ENCODE results near the gene SAP130. TPM values are rescaled to one million over a fixed set of nuclear protein-coding genes. Genes with fewer than 3 reads are reported as not detected.

Gene SAP130
- total RNA-seq, 1 experiment from 2014 or later, result 45.6 TPM

DNA sequence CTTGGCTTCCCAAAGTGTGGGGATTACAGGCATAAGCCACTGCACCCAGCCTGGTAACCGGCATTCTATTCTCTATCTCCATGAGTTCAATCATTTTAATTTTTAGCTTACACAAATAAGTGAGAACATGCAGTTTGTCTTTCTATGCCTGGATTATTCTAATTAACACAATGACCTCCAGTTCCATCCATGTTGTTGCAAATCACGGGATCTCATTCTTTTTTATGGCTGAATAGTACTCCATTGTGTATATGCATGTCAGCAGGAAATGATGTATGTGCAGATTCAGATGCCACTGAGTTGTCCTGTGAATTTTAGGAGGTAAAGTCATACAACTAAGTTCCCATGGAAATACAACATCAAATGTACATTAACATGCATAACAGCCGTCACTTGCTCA, 117.4 kb downstream of the SAP130 start:
- H2AFZ ChIP-seq (ENCODE audit: low read length), result no peak overlapping the region
- H3K4me1 Mint-ChIP-seq, result peaks cover 9 to 10% of the 10 kb centered on the region in 2 experiments
- H4K91ac ChIP-seq (ENCODE audit: insufficient read length, low read depth, low read length), result no peak overlapping the region
- no peak overlapping the region for H3K27ac Mint-ChIP-seq
- H3K27ac ChIP-seq (ENCODE audit: insufficient read length, low read depth, low read length), result no peak overlapping the region
- H3K9me3 ChIP-seq (ENCODE audit: control insufficient read depth, low read depth, low read length), result no peaks in the 10 kb centered on the region
- H3K79me2 ChIP-seq (ENCODE audit: insufficient read depth, low read length), result no peaks in the 10 kb centered on the region
- no peak overlapping the region for H3K4me3 Mint-ChIP-seq
- TF ChIP-seq, protein P1, sequence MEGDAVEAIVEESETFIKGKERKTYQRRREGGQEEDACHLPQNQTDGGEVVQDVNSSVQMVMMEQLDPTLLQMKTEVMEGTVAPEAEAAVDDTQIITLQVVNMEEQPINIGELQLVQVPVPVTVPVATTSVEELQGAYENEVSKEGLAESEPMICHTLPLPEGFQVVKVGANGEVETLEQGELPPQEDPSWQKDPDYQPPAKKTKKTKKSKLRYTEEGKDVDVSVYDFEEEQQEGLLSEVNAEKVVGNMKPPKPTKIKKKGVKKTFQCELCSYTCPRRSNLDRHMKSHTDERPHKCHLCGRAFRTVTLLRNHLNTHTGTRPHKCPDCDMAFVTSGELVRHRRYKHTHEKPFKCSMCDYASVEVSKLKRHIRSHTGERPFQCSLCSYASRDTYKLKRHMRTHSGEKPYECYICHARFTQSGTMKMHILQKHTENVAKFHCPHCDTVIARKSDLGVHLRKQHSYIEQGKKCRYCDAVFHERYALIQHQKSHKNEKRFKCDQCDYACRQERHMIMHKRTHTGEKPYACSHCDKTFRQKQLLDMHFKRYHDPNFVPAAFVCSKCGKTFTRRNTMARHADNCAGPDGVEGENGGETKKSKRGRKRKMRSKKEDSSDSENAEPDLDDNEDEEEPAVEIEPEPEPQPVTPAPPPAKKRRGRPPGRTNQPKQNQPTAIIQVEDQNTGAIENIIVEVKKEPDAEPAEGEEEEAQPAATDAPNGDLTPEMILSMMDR (conservative IDR thresholded peaks at IDR 0.05), result no peak
- no peak for DNase-seq
- no peak overlapping the region for H3K4me2 ChIP-seq (ENCODE audit: insufficient read depth, insufficient read length, low read length)
- no peaks in the 10 kb centered on the region for H3K23me2 ChIP-seq (ENCODE audit: insufficient read length, low read depth, low read length, poor library complexity, severe bottlenecking)
- no peak overlapping the region for H3K23ac ChIP-seq (ENCODE audit: insufficient read length, low read depth, low read length)
- no peak overlapping the region for H2BK120ac ChIP-seq (ENCODE audit: low read depth, low read length, poor library complexity, severe bottlenecking)
- H3K79me1 ChIP-seq (ENCODE audit: insufficient read depth, low read depth, low read length, poor library complexity, severe bottlenecking), result no peaks in the 10 kb centered on the region
- no peaks in the 10 kb centered on the region for H3K36me3 Mint-ChIP-seq (ENCODE audit: insufficient read depth in 1 of 3, low read depth in 3 of 3)
- H3K27me3 Mint-ChIP-seq (ENCODE audit: low read depth), result peaks cover 16% of the 10 kb centered on the region
- H3K9ac ChIP-seq (ENCODE audit: extremely low read depth, insufficient read length, low read length), result no peak overlapping the region
- H3K4ac ChIP-seq (ENCODE audit: low read depth, low read length), result no peak overlapping the region
- H3T11ph ChIP-seq (ENCODE audit: low read length), result no peak overlapping the region
- H4K20me1 ChIP-seq (ENCODE audit: control insufficient read depth, insufficient read depth, insufficient read length), result no peaks in the 10 kb centered on the region
- no peak overlapping the region for H3K18ac ChIP-seq (ENCODE audit: insufficient read length, low read depth, low read length)
- H2BK15ac ChIP-seq (ENCODE audit: low read depth, low read length), result no peak overlapping the region
- H2BK5ac ChIP-seq (ENCODE audit: insufficient read length, low read length), result no peak overlapping the region
- no peak overlapping the region for H3K56ac ChIP-seq (ENCODE audit: insufficient read length, low read depth, low read length)
- no peak overlapping the region for H2AK5ac ChIP-seq (ENCODE audit: insufficient read length, low read length)
- H3K14ac ChIP-seq (ENCODE audit: insufficient read depth, low read length), result no peak overlapping the region
- no peak overlapping the region for H4K8ac ChIP-seq (replicated peaks; ENCODE audit: insufficient read length, low read depth, low read length)
- no peaks in the 10 kb centered on the region for H3K27me3 ChIP-seq (ENCODE audit: insufficient read depth, low read length)
- H2BK12ac ChIP-seq (ENCODE audit: insufficient read length, low read depth, low read length), result no peak overlapping the region
- no peak overlapping the region for H2BK20ac ChIP-seq (ENCODE audit: low read depth, low read length, poor library complexity, severe bottlenecking)
- H4K5ac ChIP-seq (ENCODE audit: insufficient read length, low read depth, low read length), result no peak overlapping the region
- H3K9me3 Mint-ChIP-seq, result no peaks in the 10 kb centered on the region; a peak in 1 of 5 replicates
- WGBS (ENCODE audit: extremely low coverage, insufficient read length, low lambda C conversion rate), result no CpG with 5 or more reads among the region's 3 CpGs
- H3K4me1 ChIP-seq (ENCODE audit: insufficient read depth, low read length), result no peaks in the 10 kb centered on the region

Data from H9 (cell line).